SJSA1 (cell line): ENCODE measurements around the gene LDB1. TPM values are rescaled to one million over a fixed set of nuclear protein-coding genes. Genes with fewer than 3 reads are reported as not detected.
A peak's percentile ranks its signal among the peaks of the same experiment; 100 is the strongest.

Experiments
- DNase-seq, 2 experiments: peaks; one replicate each; pipeline ENCODE4 v3.0.0-alpha.2; 2015 to 2020; ENCODE audit warnings: low spot score in 2 of 2, low read depth in 1 of 2
- H3K27ac ChIP-seq: fragments of 250-450 bp; sonication (Bioruptor Pico); 2 replicates; pipeline ENCODE4 v1.5.1; 2020; ENCODE audit warnings: mild to moderate bottlenecking, moderate library complexity
- H3K27me3 ChIP-seq: fragments of 250-450 bp; sonication (Bioruptor Pico); replicated peaks from 2 replicates; pipeline ENCODE4 v1.5.1; 2020; ENCODE audit warnings: mild to moderate bottlenecking, moderate library complexity
- H3K36me3 ChIP-seq: fragments of 250-450 bp; sonication (Bioruptor Pico); 2 replicates; pipeline ENCODE4 v1.5.1; 2020; ENCODE audit warnings: mild to moderate bottlenecking
- H3K4me1 ChIP-seq: fragments of 250-450 bp; sonication (Bioruptor Pico); replicated peaks from 2 replicates; pipeline ENCODE4 v1.6.1; 2021; ENCODE audit warnings: mild to moderate bottlenecking
- H3K4me3 ChIP-seq: fragments of 250-450 bp; sonication (Bioruptor Pico); 2 replicates; pipeline ENCODE4 v1.5.1; 2020; ENCODE audit warnings: mild to moderate bottlenecking
- H3K9me3 ChIP-seq: fragments of 250-450 bp; sonication (Bioruptor Pico); replicated peaks from 2 replicates; pipeline ENCODE4 v1.5.1; 2020; ENCODE audit warnings: mild to moderate bottlenecking
- total RNA-seq: library from RNA; depleted of rRNA; stranded (reverse); fragments of >200 nt; shearing (Covaris generic); gene quantifications from 2 replicates; pipeline ENCODE4 v1.2.3, GENCODE V29; 2014; rRNA removed

LDB1 gene
- total RNA-seq, 1 experiment from 2014 or later = 29.0 TPM

DNA sequence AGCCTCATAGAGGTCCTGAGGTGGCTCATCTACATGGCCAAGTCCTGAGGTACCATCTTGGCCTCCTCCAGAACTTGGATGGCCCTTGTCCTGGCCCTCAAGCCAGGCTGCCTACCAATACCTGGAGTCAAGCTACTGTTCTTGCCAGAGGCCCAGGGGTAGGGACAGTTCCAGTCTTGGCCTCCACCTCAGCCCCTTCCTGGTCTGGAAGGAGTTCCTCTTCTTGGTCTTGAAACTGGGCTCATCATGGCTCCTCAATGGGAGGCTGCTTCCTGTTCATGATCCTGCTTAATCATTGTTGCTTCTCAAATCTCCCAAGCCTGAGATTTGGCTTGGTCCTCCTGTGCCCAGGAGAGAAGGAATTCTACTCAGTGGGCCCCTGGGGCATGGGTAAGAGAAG, 51.1 kb downstream of the LDB1 start:
- peaks cover 11% of the 10 kb centered on the region for H3K4me1 ChIP-seq
- H3K4me3 ChIP-seq = no peak overlapping the region
- H3K27me3 ChIP-seq = no peaks in the 10 kb centered on the region
- no peak overlapping the region for H3K27ac ChIP-seq
- H3K36me3 ChIP-seq = peaks cover 37% of the 10 kb centered on the region
- no peaks in the 10 kb centered on the region for H3K9me3 ChIP-seq
- no peak for DNase-seq

DNA sequence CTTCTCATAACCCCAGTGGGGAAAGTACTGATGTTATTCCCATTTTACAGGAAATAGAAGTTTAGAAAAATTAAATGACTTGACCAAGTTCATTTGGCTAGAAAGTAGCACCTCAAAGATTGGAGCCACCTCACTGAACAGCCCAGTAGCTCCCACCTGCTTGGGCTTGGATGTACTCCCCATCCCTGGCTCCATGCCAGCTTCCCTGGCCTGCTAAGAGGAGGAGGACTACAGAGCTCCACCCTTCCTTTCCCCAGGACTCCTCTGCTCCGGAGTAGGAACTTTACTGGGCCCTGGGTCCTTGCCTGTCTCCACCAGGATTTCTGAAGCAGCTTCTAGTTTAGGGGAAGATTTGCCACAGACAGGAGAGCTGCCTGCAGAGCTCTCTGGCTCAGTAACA, 52.0 kb downstream of the LDB1 start:
- H3K9me3 ChIP-seq = no peaks in the 10 kb centered on the region
- no peak for DNase-seq
- peaks cover 11% of the 10 kb centered on the region for H3K4me1 ChIP-seq
- no peak overlapping the region for H3K4me3 ChIP-seq
- H3K27ac ChIP-seq = no peak overlapping the region
- H3K36me3 ChIP-seq = peaks cover 37% of the 10 kb centered on the region
- no peaks in the 10 kb centered on the region for H3K27me3 ChIP-seq

DNA sequence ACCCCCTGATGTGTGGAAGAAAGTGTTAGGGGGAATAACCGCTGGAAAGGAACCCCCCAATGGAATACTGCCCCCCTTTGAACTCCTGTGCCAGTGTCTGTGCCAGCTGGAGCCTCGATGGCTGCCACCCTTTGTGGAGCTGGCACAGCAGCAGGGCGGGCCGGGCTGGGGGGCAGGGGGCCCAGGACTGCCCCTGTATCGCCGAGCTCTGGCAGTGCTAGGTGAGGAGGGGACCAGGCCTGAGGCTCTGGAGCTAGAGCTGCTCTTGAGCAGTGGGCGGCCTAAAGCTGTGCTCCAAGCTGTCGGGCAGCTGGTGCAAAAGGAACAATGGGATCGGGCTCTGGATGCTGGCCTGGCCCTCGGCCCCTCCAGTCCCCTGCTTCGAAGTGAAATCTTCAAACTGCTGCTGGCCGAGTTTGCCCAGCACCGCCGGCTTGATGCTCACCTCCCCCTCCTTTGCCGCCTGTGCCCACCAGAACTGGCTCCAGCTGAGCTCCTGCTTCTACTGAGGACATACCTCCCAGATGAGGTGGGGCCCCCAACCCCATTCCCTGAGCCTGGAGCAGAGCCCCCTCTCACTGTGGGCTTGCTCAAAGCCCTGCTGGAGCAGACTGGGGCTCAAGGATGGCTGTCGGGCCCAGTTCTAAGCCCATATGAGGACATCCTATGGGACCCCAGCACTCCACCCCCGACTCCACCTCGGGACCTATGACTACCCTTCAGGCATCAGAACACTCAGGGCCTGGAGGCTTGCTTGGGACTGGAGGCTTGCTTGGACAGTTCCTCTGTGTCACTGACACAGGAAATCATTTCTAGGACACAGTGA, 52.9 kb downstream of the LDB1 start:
- Histone ChIP-seq H3K27ac (no peak overlapping the region), H3K4me3 (no peak overlapping the region), H3K27me3 (no peaks in the 10 kb centered on the region), H3K36me3 (peaks cover 37% of the 10 kb centered on the region), H3K9me3 (no peaks in the 10 kb centered on the region), H3K4me1 (peaks cover 11% of the 10 kb centered on the region)
- no peak for DNase-seq

DNA sequence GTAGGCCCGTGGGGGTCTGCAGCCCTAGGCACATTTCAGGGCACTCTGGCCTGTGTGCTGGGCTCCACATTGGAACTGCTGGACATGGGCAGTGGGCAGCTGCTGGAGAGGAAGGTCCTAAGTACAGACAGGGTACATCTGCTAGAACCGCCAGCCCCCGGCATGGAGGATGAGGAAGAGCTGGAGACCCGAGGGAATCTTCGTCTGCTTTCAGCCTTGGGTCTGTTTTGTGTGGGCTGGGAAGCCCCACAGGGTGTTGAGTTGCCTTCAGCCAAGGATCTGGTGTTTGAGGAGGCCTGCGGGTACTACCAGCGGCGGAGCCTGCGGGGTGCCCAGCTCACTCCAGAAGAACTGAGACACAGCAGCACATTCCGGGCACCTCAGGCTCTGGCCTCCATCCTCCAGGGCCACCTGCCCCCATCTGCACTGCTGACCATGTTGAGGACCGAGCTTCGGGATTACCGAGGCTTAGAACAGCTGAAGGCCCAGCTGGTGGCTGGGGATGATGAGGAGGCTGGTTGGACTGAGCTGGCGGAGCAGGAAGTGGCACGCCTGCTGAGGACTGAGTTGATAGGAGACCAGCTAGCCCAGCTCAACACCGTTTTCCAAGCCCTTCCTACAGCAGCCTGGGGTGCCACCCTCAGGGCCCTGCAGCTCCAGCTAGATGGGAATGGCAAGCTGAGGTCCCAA, 53.6 kb downstream of the LDB1 start:
- Histone ChIP-seq H3K36me3 (peaks cover 37% of the 10 kb centered on the region), H3K27ac (no peak overlapping the region), H3K4me3 (peak overlapping the region; percentile 83), H3K9me3 (no peaks in the 10 kb centered on the region), H3K27me3 (no peaks in the 10 kb centered on the region), H3K4me1 (peaks cover 11% of the 10 kb centered on the region)
- no peak for DNase-seq

DNA sequence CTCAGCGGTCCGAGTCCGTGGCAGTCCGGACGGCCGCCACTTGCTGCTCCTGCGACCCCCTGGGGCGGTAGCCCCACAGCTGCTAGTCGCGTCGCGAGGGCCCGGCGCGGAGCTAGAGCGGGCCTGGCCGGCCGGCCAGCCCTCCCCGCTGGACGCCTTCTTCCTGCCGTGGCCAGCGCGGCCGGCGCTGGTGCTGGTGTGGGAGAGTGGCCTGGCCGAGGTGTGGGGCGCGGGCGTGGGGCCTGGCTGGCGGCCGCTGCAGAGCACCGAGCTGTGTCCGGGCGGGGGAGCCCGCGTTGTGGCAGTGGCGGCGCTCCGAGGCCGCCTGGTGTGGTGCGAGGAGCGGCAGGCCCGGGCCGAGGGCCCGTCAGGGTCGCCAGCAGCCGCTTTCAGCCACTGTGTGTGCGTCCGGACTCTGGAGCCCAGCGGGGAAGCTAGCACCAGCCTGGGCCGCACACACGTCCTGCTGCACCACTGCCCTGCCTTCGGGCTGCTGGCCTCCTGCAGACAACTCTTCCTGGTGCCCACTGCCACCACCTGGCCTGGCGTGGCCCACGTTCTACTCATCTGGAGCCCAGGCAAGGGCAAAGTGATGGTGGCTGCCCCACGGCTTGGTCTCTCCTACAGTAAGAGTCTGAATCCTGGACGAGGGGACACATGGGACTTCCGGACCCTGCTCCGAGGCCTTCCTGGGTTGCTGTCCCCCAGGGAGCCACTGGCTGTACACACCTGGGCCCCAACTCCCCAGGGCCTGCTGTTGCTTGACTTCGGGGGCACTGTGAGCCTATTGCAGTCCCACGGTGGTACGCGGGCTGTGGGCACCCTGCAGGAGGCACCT, 54.4 kb downstream of the LDB1 start:
- Histone ChIP-seq H3K4me3 (peak overlapping the region; percentile 83), H3K27ac (peak overlapping the region; percentile 48), H3K36me3 (peaks cover 37% of the 10 kb centered on the region), H3K4me1 (peaks cover 11% of the 10 kb centered on the region), H3K27me3 (no peaks in the 10 kb centered on the region), H3K9me3 (no peaks in the 10 kb centered on the region)
- no peak for DNase-seq

DNA sequence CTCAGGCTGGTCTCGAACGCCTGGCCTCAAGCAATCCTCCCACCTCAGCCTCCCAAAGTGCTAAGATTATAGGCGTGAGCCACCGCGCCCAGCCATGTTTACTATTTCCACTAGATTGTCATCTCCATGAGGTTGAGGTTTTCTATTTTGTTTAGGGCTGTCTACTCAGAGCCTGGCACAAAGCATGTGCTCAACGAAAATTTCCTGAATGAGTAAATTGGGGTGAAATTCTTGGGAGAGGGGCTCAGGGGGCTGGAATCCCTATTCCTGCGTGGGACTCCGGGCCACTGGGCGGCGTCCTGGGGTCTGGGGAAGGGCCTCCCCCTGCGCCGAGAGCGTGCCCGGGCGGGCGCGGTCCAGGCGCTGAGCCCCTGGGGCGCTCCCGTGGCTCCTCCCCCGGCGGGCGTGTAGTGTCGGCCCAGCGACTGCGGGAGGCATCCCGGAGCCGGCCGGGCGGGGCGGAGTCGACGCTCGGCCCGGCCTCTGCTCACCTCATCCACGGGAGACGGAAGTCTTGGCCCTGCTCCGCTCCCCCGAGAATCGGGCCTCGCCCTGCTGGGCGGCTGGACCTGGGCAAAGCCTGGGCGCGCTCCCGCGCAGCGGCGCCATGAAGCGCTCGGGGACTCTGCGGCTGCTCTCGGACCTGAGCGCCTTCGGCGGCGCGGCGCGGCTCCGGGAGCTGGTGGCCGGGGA, 55.2 kb downstream of the LDB1 start, which contains the start of gene HPS6:
TSS of gene HPS6 (plus strand) at position 482 of the 693 bp plus-strand sequence. CDS start at position 608, 126 bp downstream.
- Histone ChIP-seq H3K4me3 (peak within 1 kb of the TSS; percentile 83), H3K9me3 (no peaks in the 10 kb centered on the region), H3K27me3 (no peaks in the 10 kb centered on the region), H3K4me1 (peaks cover 11% of the 10 kb centered on the region), H3K36me3 (peaks cover 37% of the 10 kb centered on the region), H3K27ac (peak within 1 kb of the TSS; percentile 48)
- DNase-seq = peak; percentile 91 to 93

DNA sequence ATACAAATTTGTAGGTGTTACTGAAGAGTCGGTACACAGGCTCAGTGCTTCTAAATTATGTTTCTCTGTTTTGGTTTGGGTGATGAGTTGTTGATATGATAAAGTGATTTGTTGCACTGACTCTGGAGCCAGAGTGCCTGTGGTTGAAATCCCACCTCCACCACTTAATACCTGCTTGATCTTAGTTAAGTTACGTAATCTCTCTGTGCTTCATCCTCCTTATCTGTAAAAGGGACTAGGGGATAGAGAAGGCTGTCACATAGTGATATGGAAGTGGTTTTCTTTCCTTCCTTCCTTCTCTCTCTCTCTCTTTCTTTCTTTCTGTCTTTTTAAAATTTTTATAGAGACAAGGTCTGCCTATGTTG, 55.7 kb downstream of the LDB1 start:
- Histone ChIP-seq H3K27ac (no peak overlapping the region; the same call in 1 of the 2 replicates), H3K4me3 (peak overlapping the region; percentile 83), H3K4me1 (peaks cover 11% of the 10 kb centered on the region), H3K9me3 (no peaks in the 10 kb centered on the region), H3K36me3 (peaks cover 37% of the 10 kb centered on the region), H3K27me3 (no peaks in the 10 kb centered on the region)
- DNase-seq = no peak

DNA sequence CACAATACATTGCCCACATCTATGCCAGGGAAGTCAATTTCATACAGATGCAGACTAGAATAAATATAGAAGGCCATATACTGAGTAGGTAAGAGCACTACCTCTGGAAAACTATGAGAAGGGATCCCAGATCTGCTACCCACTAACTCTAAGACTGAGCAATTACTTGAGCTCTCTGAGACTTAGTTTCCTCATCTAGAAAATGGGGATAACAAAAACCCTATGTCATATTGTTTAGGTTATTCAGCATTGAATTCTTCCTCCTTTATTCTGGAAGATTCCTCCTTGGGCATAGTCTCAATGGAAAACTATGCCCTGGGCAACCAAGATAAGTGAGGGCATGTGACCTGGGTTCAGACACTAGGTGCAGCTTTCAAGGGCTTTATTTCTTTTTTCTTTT, 60.2 kb downstream of the LDB1 start:
- peaks cover 6% of the 10 kb centered on the region for H3K36me3 ChIP-seq
- H3K4me1 ChIP-seq = peaks cover 3% of the 10 kb centered on the region; the same call in 1 of the 2 replicates
- no peaks in the 10 kb centered on the region for H3K27me3 ChIP-seq
- no peak overlapping the region for H3K27ac ChIP-seq
- DNase-seq = no peak
- no peak overlapping the region for H3K4me3 ChIP-seq
- no peaks in the 10 kb centered on the region for H3K9me3 ChIP-seq

Other genes starting within 250 kb of the LDB1 start
- 2.7 and 8.2 TPM in 2 replicates for gene ARMH3, start 64.2 kb downstream of the LDB1 start, total RNA-seq
- 44.0 and 58.6 TPM in 2 replicates for gene HPS6, start 55.0 kb downstream of the LDB1 start, total RNA-seq
- gene PPRC1, start 12.7 kb upstream of the LDB1 start, total RNA-seq = 17.8 and 18.2 TPM in 2 replicates
- gene NOLC1, start 32.0 kb upstream of the LDB1 start, total RNA-seq = 60.1 and 60.2 TPM in 2 replicates
- not detected in 2 replicates for gene ELOVL3, start 105.9 kb upstream of the LDB1 start, total RNA-seq
- gene PITX3, start 121.1 kb upstream of the LDB1 start, total RNA-seq = not detected in 2 replicates
- 23.3 and 36.3 TPM in 2 replicates for gene GBF1, start 125.2 kb upstream of the LDB1 start, total RNA-seq